Liver (tissue), 9 donors: Measurements from ENCODE around the gene ARPC4. TPM values are rescaled to one million over a fixed set of nuclear protein-coding genes. Genes with fewer than 3 reads are reported as not detected.

Source experiments
- DNase-seq: peaks from one replicate; pipeline ENCODE4 v3.0.0-alpha.2; 2017; ENCODE audit warnings: low spot score
- H3K27ac ChIP-seq, 2 donors: one replicate each; pipeline ENCODE4 v1.7.0; 2013; ENCODE audit warnings: inconsistent platforms in 2 of 2, low read length in 2 of 2, control low read depth in 1 of 2, low read depth in 1 of 2, mild to moderate bottlenecking in 1 of 2
- H3K27me3 ChIP-seq, 4 donors: one replicate each; pipeline versions ENCODE4 v1.6.1 to v1.7.0; 2013; ENCODE audit warnings: low read length in 3 of 4, inconsistent platforms in 1 of 4, mild to moderate bottlenecking in 1 of 4, moderate library complexity in 1 of 4; ENCODE audit not compliant: control insufficient read depth in 4 of 4, insufficient read depth in 4 of 4
- H3K36me3 ChIP-seq, 4 donors: one replicate each; pipeline versions ENCODE4 v1.6.1 to v1.7.0; 2013; ENCODE audit warnings: low read length in 3 of 4, mild to moderate bottlenecking in 3 of 4, low read depth in 1 of 4, moderate library complexity in 1 of 4; ENCODE audit not compliant: control insufficient read depth in 4 of 4, insufficient read depth in 3 of 4
- H3K4me1 ChIP-seq, 4 donors: one replicate each; pipeline versions ENCODE4 v1.6.1 to v1.7.0; 2013; ENCODE audit warnings: low read length in 3 of 4, mild to moderate bottlenecking in 3 of 4, moderate library complexity in 1 of 4; ENCODE audit not compliant: control insufficient read depth in 4 of 4, insufficient read depth in 4 of 4
- H3K4me3 ChIP-seq, 3 donors: one replicate each; pipeline versions ENCODE4 v1.6.1 to v1.7.0; 2013; ENCODE audit warnings: low read length in 3 of 3, control low read depth in 1 of 3, low read depth in 1 of 3, mild to moderate bottlenecking in 1 of 3
- H3K9ac ChIP-seq, 2 donors: one replicate each; pipeline ENCODE4 v1.7.0; 2013; ENCODE audit warnings: low read length in 2 of 2, mild to moderate bottlenecking in 2 of 2, moderate library complexity in 2 of 2, control low read depth in 1 of 2, low read depth in 1 of 2
- H3K9me3 ChIP-seq, 4 donors: one replicate each; pipeline versions ENCODE4 v1.6.1 to v1.7.0; 2013; ENCODE audit warnings: low read length in 3 of 4; ENCODE audit not compliant: control insufficient read depth in 4 of 4
- EGR1 ChIP-seq, 2 donors: IDR thresholded peaks; 2 replicates each; pipeline ENCODE4 v1.6.1; 2016 to 2018; ENCODE audit warnings: antibody characterized with exemption in 2 of 2, low read depth in 2 of 2
- FOXA1 ChIP-seq: IDR thresholded peaks from 2 replicates; pipeline ENCODE4 v1.6.1; 2016; ENCODE audit warnings: antibody characterized with exemption
- FOXA2 ChIP-seq: IDR thresholded peaks from 2 replicates; pipeline ENCODE4 v1.6.1; 2016; ENCODE audit warnings: antibody characterized with exemption
- GABPA ChIP-seq, 2 donors: IDR thresholded peaks in 1 of 2; conservative IDR thresholded peaks in 1 of 2; 2 replicates each; pipeline ENCODE4 v1.6.1; 2016; ENCODE audit warnings: antibody characterized with exemption in 2 of 2, mild to moderate bottlenecking in 1 of 2, moderate library complexity in 1 of 2
- HNF4A ChIP-seq, 2 donors: conservative IDR thresholded peaks; 2 replicates each; pipeline ENCODE4 v1.6.1; 2016; ENCODE audit warnings: antibody characterized with exemption in 2 of 2, mild to moderate bottlenecking in 2 of 2
- HNF4G ChIP-seq: IDR thresholded peaks from 2 replicates; pipeline ENCODE4 v1.6.1; 2016; ENCODE audit warnings: antibody characterized with exemption
- JUND ChIP-seq, 2 donors: IDR thresholded peaks; 2 replicates each; pipeline ENCODE4 v1.6.1; 2016; ENCODE audit warnings: antibody characterized with exemption in 2 of 2
- NR2F2 ChIP-seq: IDR thresholded peaks from 2 replicates; pipeline ENCODE4 v1.6.1; 2016; ENCODE audit warnings: antibody characterized with exemption
- RAD21 ChIP-seq, 2 donors: IDR thresholded peaks; 2 replicates each; pipeline ENCODE4 v1.6.1; 2016; ENCODE audit warnings: antibody characterized with exemption in 2 of 2, mild to moderate bottlenecking in 2 of 2
- RXRA ChIP-seq, 2 donors: IDR thresholded peaks; 2 replicates each; pipeline ENCODE4 v1.6.1; 2017 to 2018; ENCODE audit warnings: antibody characterized with exemption in 2 of 2, mild to moderate bottlenecking in 1 of 2
- SP1 ChIP-seq: IDR thresholded peaks from 2 replicates; pipeline ENCODE4 v1.6.1; 2018; ENCODE audit warnings: antibody characterized with exemption, mild to moderate bottlenecking
- TAF1 ChIP-seq: conservative IDR thresholded peaks from 2 replicates; pipeline ENCODE4 v1.6.1; 2016; ENCODE audit warnings: antibody characterized with exemption, mild to moderate bottlenecking
- YY1 ChIP-seq: IDR thresholded peaks from 2 replicates; pipeline ENCODE4 v1.6.1; 2016; ENCODE audit warnings: antibody characterized with exemption, mild to moderate bottlenecking
- WGBS: extraction: QIAGEN DNeasy Blood & Tissue Kit; methylation state at CpG from one replicate; pipeline ENCODE4 v1.1.7; 2013; 5-methylcytosine and 5-hydroxymethylcytosine counted together
- polyA plus RNA-seq, 2 donors: library from polyadenylated mRNA; stranded (reverse) in 1 of 2; unstranded in 1 of 2; fragments of 200-250 nt in 1 of 2; fragments of >200 nt in 1 of 2; fragmentation: Nextera tagmentation in 1 of 2; extraction: Ambion mirVana in 1 of 2; gene quantifications; one replicate each; pipeline versions ENCODE4 v1.2.1 to v1.2.3, GENCODE V29; 2013 to 2015
- total RNA-seq, 2 donors: library from RNA; depleted of rRNA; stranded (reverse); fragments of >200 nt; gene quantifications; one replicate each; pipeline ENCODE4 v1.2.3, GENCODE V29; 2014
- TF ChIP-seq, protein P1 (sequence below): IDR thresholded peaks from 2 replicates; pipeline ENCODE4 v1.6.1; 2016; ENCODE audit warnings: antibody characterized with exemption, mild to moderate bottlenecking
- TF ChIP-seq, protein P2 (sequence below): fragments of 150-350 bp; IDR thresholded peaks from 2 replicates; pipeline ENCODE4 v1.5.1; 2017; ENCODE audit warnings: improper control_type of control experiment, low read depth, low read length; ENCODE audit not compliant: missing input control
- TF ChIP-seq, protein P3 (sequence below): IDR thresholded peaks from 2 replicates; pipeline ENCODE4 v1.6.1; 2016; ENCODE audit warnings: antibody characterized with exemption
- TF ChIP-seq, protein P4 (sequence below): IDR thresholded peaks from 2 replicates; pipeline ENCODE4 v1.6.1; 2016; ENCODE audit warnings: antibody characterized with exemption
- TF ChIP-seq, protein P5 (sequence below): IDR thresholded peaks from 2 replicates; pipeline ENCODE4 v1.6.1; 2016; ENCODE audit warnings: antibody characterized with exemption
- donor health status: healthy.
- donor health status: healthy.
- donor health status: healthy.
- donor health status: healthy.
- donor health status: healthy.

The ARPC4 gene
- total and polyA plus RNA-seq, 4 donors: 22.1 to 53.6 (median 52.5) TPM

DNA sequence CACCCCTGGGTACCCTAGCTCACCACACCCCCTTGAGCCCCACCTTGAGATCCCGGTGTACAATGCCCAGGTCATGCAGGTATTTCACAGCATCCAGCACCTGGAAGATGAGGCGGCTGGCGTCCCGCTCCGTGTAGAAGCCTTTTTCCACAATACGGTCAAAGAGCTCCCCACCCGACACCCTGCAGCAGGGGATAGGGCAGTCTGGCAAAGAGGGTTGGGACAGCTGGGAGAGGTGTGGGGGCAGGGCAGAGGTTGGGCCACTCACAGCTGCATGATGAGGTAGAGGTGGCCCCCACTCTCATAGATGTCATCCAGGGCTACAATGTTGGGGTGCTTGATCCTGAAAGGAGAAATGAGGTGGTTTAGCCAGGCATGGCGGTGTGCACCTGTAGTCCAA, 30.0 kb upstream of the ARPC4 start (continued):
- TF ChIP-seq, protein P1, sequence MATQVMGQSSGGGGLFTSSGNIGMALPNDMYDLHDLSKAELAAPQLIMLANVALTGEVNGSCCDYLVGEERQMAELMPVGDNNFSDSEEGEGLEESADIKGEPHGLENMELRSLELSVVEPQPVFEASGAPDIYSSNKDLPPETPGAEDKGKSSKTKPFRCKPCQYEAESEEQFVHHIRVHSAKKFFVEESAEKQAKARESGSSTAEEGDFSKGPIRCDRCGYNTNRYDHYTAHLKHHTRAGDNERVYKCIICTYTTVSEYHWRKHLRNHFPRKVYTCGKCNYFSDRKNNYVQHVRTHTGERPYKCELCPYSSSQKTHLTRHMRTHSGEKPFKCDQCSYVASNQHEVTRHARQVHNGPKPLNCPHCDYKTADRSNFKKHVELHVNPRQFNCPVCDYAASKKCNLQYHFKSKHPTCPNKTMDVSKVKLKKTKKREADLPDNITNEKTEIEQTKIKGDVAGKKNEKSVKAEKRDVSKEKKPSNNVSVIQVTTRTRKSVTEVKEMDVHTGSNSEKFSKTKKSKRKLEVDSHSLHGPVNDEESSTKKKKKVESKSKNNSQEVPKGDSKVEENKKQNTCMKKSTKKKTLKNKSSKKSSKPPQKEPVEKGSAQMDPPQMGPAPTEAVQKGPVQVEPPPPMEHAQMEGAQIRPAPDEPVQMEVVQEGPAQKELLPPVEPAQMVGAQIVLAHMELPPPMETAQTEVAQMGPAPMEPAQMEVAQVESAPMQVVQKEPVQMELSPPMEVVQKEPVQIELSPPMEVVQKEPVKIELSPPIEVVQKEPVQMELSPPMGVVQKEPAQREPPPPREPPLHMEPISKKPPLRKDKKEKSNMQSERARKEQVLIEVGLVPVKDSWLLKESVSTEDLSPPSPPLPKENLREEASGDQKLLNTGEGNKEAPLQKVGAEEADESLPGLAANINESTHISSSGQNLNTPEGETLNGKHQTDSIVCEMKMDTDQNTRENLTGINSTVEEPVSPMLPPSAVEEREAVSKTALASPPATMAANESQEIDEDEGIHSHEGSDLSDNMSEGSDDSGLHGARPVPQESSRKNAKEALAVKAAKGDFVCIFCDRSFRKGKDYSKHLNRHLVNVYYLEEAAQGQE: no peak
- no peak for TF ChIP-seq HNF4A (conservative IDR thresholded peaks at IDR 0.05)

DNA sequence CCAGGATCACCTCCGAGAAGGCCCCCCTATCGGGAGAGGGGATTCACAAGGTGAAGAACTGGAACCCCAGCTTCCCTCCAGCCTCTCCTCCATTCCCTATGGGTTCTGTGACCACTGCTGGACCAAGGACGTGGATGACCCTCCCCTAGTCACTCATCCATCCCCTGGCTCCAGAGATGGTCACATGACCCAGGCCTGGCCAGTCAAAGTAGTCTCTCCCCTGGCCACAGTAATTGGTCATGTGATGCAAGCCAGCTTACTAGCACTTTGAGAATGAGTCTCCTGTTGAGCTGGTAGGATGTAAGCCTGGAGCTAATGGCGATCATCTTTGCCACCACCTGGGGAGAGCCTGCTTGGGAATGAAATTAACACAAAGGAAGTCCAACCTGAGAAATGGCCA, 27.0 kb upstream of the ARPC4 start:
- no peak overlapping the region for H3K4me3 ChIP-seq
- DNase-seq: no peak
- TF ChIP-seq RXRA (IDR thresholded peaks at IDR 0.05) (no peak), HNF4A (conservative IDR thresholded peaks at IDR 0.05) (no peak), JUND (IDR thresholded peaks at IDR 0.05) (no peak), FOXA1 (no peak), HNF4G (no peak), YY1 (no peak), NR2F2 (no peak), RAD21 (IDR thresholded peaks at IDR 0.05) (no peak), SP1 (no peak), TAF1 (no peak), EGR1 (IDR thresholded peaks at IDR 0.05; ENCODE audit: low read depth in 2 of 2) (no peak), FOXA2 (no peak), GABPA (IDR thresholded peaks at IDR 0.05 in 1 of 2, conservative IDR thresholded peaks at IDR 0.05 in 1 of 2) (no peak)
- TF ChIP-seq, protein P2, sequence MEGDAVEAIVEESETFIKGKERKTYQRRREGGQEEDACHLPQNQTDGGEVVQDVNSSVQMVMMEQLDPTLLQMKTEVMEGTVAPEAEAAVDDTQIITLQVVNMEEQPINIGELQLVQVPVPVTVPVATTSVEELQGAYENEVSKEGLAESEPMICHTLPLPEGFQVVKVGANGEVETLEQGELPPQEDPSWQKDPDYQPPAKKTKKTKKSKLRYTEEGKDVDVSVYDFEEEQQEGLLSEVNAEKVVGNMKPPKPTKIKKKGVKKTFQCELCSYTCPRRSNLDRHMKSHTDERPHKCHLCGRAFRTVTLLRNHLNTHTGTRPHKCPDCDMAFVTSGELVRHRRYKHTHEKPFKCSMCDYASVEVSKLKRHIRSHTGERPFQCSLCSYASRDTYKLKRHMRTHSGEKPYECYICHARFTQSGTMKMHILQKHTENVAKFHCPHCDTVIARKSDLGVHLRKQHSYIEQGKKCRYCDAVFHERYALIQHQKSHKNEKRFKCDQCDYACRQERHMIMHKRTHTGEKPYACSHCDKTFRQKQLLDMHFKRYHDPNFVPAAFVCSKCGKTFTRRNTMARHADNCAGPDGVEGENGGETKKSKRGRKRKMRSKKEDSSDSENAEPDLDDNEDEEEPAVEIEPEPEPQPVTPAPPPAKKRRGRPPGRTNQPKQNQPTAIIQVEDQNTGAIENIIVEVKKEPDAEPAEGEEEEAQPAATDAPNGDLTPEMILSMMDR: no peak
- TF ChIP-seq, protein P3, sequence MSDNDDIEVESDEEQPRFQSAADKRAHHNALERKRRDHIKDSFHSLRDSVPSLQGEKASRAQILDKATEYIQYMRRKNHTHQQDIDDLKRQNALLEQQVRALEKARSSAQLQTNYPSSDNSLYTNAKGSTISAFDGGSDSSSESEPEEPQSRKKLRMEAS: no peak
- TF ChIP-seq, protein P4, sequence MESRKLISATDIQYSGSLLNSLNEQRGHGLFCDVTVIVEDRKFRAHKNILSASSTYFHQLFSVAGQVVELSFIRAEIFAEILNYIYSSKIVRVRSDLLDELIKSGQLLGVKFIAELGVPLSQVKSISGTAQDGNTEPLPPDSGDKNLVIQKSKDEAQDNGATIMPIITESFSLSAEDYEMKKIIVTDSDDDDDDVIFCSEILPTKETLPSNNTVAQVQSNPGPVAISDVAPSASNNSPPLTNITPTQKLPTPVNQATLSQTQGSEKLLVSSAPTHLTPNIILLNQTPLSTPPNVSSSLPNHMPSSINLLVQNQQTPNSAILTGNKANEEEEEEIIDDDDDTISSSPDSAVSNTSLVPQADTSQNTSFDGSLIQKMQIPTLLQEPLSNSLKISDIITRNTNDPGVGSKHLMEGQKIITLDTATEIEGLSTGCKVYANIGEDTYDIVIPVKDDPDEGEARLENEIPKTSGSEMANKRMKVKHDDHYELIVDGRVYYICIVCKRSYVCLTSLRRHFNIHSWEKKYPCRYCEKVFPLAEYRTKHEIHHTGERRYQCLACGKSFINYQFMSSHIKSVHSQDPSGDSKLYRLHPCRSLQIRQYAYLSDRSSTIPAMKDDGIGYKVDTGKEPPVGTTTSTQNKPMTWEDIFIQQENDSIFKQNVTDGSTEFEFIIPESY: no peak
- TF ChIP-seq, protein P1: no peak
- TF ChIP-seq, protein P5, sequence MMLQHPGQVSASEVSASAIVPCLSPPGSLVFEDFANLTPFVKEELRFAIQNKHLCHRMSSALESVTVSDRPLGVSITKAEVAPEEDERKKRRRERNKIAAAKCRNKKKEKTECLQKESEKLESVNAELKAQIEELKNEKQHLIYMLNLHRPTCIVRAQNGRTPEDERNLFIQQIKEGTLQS: no peak
- H3K9me3 ChIP-seq: no peaks in the 10 kb centered on the region
- peaks cover 6 to 25% (median 14%) of the 10 kb centered on the region in 4 donors for H3K4me1 ChIP-seq
- H3K36me3 ChIP-seq: peaks cover 0 to 20% (median 16%) of the 10 kb centered on the region in 4 donors
- no peak overlapping the region for H3K9ac ChIP-seq
- H3K27ac ChIP-seq: no peak overlapping the region
- H3K27me3 ChIP-seq: no peaks in the 10 kb centered on the region
- WGBS: 99% methylated on average over 4 of the region's 4 CpGs
